ENCODE measurements around the gene MBD5.

Gene MBD5

GRCh38 chr2:148022882-148023281 lies 2.0 kb downstream of the MBD5 start:
- no peak for DNase-seq (ENCODE audit: low read depth, low spot score)

- no peak for DNase-seq (ENCODE audit: low read depth, low spot score)
Observed at GRCh38 chr2:148023861-148024260, 3.0 kb downstream of the MBD5 start.

DNA sequence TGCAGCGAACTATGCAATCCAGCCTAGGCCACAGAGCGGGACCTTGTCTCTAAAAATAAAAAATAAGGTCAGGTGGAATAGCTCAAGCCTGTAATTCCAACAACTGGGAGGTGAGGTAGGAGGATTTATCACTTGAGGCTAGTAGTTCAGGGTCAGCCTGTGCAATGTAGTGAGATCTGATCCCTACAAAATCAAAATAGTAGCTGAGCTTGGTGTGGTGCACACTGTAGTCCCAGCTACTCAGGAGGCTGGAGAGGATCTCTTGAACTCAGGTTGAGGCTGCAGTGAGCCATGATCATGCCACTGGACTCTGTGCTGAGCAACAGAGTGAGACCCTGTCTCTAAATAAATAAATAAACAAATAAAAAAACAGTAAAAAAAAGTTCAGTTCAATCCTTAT lies 5.7 kb downstream of the MBD5 start:
- no peak for DNase-seq (ENCODE audit: low read depth, low spot score)

DNA sequence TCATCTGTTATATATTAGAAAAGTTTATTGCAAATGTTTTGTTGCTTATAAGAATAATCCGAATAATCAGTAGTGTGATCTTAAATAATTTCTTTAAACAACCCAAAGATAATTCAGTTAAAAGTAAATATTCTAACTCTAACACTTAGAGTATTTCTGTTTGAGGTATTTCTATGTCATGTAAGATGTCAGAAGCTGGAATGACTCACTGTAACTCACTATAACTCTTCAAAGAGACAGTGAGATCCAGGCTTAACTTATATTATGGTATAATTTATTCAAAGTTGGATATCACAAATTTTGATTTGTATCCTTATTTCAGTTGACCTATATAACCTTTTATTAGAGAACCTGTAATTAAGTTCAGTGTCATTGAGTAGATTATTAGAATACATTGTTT lies 6.9 kb downstream of the MBD5 start:
- no peak for DNase-seq (ENCODE audit: low read depth, low spot score)

DNA sequence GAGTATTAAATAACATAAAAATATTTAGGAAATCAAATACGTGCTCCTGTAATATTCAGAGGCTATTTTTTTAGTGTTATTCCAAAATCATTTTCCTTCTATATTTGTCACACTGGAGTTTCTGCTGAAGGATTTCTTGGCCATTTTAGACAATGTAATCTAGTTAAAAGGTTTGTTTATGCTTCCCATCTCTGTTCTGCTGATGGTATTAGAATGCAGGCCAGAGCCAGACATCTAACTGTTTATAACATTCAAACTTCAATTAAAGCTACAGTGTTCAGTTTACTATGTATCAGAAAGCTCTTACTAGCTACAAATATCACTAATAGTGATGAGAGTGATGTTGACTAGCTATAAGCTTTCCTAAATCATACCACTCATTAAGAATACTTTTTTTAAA lies 7.9 kb downstream of the MBD5 start:
- no peak for DNase-seq (ENCODE audit: low read depth, low spot score)

- DNase-seq (ENCODE audit: low read depth, low spot score) = no peak
Observed at GRCh38 chr2:148031152-148031551, 10.3 kb downstream of the MBD5 start.

DNA sequence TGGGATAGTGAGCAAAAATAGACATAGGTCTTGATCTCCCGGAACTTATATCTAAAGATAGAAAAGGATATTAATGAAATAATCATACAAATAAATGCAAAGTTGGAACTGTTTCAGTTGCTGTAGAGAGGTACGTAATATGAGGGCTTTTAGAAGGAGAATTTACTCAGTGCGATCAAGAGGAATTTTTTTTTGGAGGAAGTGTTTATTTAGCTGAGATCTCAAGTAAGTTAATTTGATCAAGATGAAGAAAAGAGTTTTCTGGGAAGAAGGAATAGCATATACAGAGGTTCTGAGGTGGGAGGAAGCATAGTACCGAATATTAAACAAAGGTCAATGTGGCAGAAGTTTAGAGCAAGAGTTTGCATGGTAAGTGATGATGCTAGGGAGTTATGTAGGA lies 11.3 kb downstream of the MBD5 start:
- no peak for DNase-seq (ENCODE audit: low read depth, low spot score)

DNA sequence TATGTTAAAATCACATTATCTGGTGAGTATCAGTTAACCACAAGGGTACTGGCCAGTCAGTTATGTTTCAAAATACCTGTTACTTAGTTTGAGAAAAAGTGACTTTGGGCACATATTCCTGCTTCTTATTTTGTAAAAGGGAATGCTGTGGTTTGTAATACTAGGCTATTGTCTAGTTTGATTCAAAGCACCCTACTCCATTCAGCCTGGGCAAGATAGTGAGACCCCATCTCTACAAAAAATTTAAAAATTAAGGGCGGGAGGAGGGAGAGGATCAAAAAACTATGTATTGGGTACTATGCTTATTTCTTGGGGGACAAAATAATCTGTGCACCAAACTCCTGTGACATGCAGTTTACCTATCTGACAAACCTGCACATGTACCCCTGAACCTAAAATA lies 18.9 kb downstream of the MBD5 start:
- DNase-seq (ENCODE audit: low read depth, low spot score) = no peak

DNA sequence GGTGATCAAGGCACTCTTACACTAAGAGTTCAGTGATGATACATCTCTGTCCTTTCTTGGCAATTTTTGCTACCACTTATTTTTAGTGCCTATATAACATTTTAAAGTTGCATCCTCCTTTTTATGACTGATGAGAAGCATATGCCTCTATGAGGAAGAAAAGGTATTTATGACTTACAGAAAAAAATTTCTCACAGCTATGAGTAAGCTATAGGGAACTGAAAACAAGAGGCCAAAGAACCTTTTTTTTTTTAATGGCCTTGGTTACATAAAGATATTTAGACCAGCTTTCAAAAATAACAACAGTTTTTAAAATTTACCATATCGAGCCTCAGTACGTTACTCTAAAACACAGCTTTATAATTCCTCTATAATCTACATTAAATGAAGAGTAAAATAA lies 21.3 kb downstream of the MBD5 start:
- no peak for DNase-seq (ENCODE audit: low read depth, low spot score)

DNA sequence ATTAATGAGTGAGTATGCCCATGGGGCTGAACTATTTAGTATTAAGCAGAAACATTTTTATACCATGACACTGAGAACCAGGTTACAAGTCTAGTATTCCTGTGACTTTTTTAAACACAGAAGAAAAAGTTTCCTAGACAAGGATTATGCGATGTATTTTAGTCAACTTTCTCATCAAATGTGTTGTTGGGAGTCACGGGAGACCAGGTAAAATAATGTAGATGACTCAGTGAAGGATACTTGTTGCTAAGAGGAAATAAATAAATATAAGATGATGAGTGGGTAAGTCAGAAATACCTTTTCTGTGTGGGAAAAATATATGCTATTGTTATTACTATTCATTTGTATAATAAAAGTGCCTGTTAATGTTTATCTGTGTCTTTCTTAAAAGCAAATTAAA lies 23.4 kb downstream of the MBD5 start:
- DNase-seq (ENCODE audit: low read depth, low spot score) = no peak

GRCh38 chr2:148046802-148047201 lies 25.9 kb downstream of the MBD5 start:
- no peak for DNase-seq (ENCODE audit: low read depth, low spot score)

GRCh38 chr2:148048475-148049221 lies 27.8 kb downstream of the MBD5 start:
- DNase-seq (ENCODE audit: low read depth, low spot score) = no peak

DNA sequence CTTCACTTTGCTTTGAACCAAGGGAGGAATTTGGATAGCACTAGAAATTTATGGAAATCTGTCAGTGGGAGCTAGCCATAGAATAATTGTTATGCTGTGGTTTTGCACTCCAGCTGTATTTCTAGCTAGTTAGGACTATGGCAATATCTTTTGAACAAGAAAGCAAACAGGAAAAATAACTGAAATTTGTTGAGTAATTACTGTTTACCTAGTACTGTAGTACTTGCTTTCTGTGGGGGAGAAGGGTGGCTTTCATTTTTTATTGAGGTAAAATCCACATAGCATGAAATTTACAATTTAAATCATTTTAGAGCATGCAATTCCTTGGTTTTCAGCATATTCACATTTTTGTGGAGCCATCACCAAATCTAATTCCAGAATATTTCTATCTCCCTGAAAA lies 28.4 kb downstream of the MBD5 start:
- DNase-seq (ENCODE audit: low read depth, low spot score) = no peak

- no peak for DNase-seq (ENCODE audit: low read depth, low spot score)
Observed at GRCh38 chr2:148052687-148053086, 31.8 kb downstream of the MBD5 start.

GRCh38 chr2:148058641-148059040 lies 37.8 kb downstream of the MBD5 start:
- no peak for DNase-seq (ENCODE audit: low read depth, low spot score)

- DNase-seq (ENCODE audit: low read depth, low spot score) = no peak
Observed at GRCh38 chr2:148063633-148064032, 42.7 kb downstream of the MBD5 start.

- DNase-seq (ENCODE audit: low read depth, low spot score) = no peak
Observed at GRCh38 chr2:148065936-148066335, 45.0 kb downstream of the MBD5 start.

GRCh38 chr2:148067801-148068200 lies 46.9 kb downstream of the MBD5 start:
- no peak for DNase-seq (ENCODE audit: low read depth, low spot score)

DNA sequence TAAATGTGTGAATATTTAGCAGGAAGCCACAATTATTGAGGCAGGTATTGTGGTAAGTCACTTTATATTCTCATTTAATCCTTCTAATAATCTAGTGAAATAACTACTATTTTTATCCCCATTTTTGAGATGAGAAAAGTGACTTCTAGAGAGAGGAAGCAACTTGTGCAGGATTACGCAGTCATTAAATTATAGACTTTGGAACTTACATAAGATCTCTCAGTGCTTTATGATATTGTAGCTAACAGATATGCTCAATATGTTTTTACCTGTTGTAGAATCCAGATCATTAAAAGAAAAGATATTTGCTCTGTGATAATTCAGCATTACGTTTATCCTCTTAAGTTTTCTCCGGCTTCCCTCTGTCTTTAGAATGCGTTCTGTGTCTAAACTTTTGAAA lies 50.5 kb downstream of the MBD5 start:
- no peak for DNase-seq (ENCODE audit: low read depth, low spot score)

GRCh38 chr2:148096012-148096411 lies 75.1 kb downstream of the MBD5 start:
- DNase-seq (ENCODE audit: low read depth, low spot score) = no peak

- DNase-seq (ENCODE audit: low read depth, low spot score) = no peak
Observed at GRCh38 chr2:148102641-148103040, 81.8 kb downstream of the MBD5 start.

GRCh38 chr2:148103946-148104345 lies 83.1 kb downstream of the MBD5 start:
- no peak for DNase-seq (ENCODE audit: low read depth, low spot score)

DNA sequence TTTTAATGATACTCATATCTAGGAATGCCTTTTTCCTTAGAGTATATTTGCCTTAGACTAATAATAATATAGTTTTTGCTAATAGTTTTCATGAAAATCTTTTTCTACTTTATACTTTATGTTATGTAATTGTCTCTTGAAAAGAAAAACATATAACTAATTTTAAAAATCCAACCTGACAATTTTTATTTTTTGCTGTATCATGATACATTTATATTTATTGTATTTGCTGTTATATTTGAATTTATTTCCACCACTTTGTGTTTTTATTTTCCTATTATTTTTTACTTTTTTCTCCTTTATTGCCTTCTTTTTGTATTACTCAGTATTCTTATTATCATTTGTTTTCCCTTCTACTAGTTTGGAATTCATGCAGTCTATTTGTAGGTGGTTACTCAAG lies 85.4 kb downstream of the MBD5 start:
- no peak for DNase-seq (ENCODE audit: low read depth, low spot score)

GRCh38 chr2:148108385-148108784 lies 87.5 kb downstream of the MBD5 start:
- no peak for DNase-seq (ENCODE audit: low read depth, low spot score)

Data from brain pericyte (primary cell).